Hepatocyte (in vitro differentiated cells): ENCODE results near the gene OTUD4.

Experiments
- CTCF ChIP-seq: fragments of 200-600 bp; sonication (generic); IDR thresholded peaks from 2 replicates; pipeline ENCODE4 v1.5.1; 2016; ENCODE audit warnings: antibody characterized with exemption, mild to moderate bottlenecking; ENCODE audit not compliant: poor library complexity
- EZH2 ChIP-seq: fragments of 200-600 bp; sonication (generic); IDR thresholded peaks from 2 replicates; pipeline ENCODE4 v1.6.1; 2016; ENCODE audit warnings: antibody characterized with exemption, mild to moderate bottlenecking, borderline replicate concordance

GRCh38 chr4:145199051-145199716, 18.8 kb upstream of the OTUD4 start:
- TF ChIP-seq CTCF (no peak), EZH2 (no peak)
